Keratinocyte (primary cell): ENCODE data around the gene DLG1. TPM values are rescaled to one million over a fixed set of nuclear protein-coding genes. Genes with fewer than 3 reads are reported as not detected.

Source experiments
- DNase-seq: peaks from one replicate; pipeline ENCODE4 v3.0.0-alpha.2; 2011; ENCODE audit warnings: low read depth, missing footprints, low spot score
- FAIRE-seq: peaks from 2 replicates; lab custom pipeline; 2011; peaks lifted over from hg19 to GRCh38; lab: Jason Lieb, UNC
- H2AFZ ChIP-seq: 2 replicates; pipeline ENCODE4 v1.6.0; 2012; ENCODE audit warnings: low read length, control low read depth, inconsistent platforms; ENCODE audit not compliant: control insufficient read depth
- H3K27ac ChIP-seq: 2 replicates; pipeline ENCODE4 v1.5.1; 2011; ENCODE audit warnings: low read length; ENCODE audit not compliant: control insufficient read depth, insufficient read depth
- H3K27me3 ChIP-seq: 3 replicates; pipeline ENCODE4 v1.6.0; 2011; ENCODE audit warnings: low read length; ENCODE audit not compliant: control insufficient read depth, insufficient read depth; ENCODE audit errors: extremely low read depth
- H3K36me3 ChIP-seq, 2 experiments: 2 replicates in 1 of 2; 3 replicates in 1 of 2; pipeline ENCODE4 v1.5.1; 2011; ENCODE audit warnings: low read length in 2 of 2, mild to moderate bottlenecking in 1 of 2; ENCODE audit not compliant: control insufficient read depth in 2 of 2, insufficient read depth in 2 of 2; ENCODE audit errors: extremely low read depth in 1 of 2
- H3K4me1 ChIP-seq: 3 replicates; pipeline ENCODE4 v1.5.1; 2011; ENCODE audit warnings: low read length; ENCODE audit not compliant: control insufficient read depth, insufficient read depth; ENCODE audit errors: extremely low read depth
- H3K4me2 ChIP-seq: 3 replicates; pipeline ENCODE4 v1.6.0; 2011; ENCODE audit warnings: low read depth, low read length; ENCODE audit not compliant: control insufficient read depth, insufficient read depth; ENCODE audit errors: extremely low read depth
- H3K4me3 ChIP-seq, 3 experiments: fragments of 200-600 bp in 1 of 3; sonication (generic) in 1 of 3; 2 replicates in 2 of 3; 3 replicates in 1 of 3; pipeline ENCODE4 v1.5.1; 2011 to 2016; ENCODE audit warnings: low read length in 3 of 3, mild to moderate bottlenecking in 3 of 3, control low read depth in 2 of 3, inconsistent platforms in 1 of 3, low read depth in 1 of 3, mixed read lengths in 1 of 3, mixed run types in 1 of 3, moderate library complexity in 1 of 3; ENCODE audit not compliant: control insufficient read depth in 2 of 3, insufficient read depth in 2 of 3; ENCODE audit errors: extremely low read depth in 1 of 3
- H3K79me2 ChIP-seq: 2 replicates; pipeline ENCODE4 v1.6.0; 2012; ENCODE audit warnings: low read length; ENCODE audit not compliant: control insufficient read depth, insufficient read depth
- H3K9ac ChIP-seq: 3 replicates; pipeline ENCODE4 v1.6.0; 2011; ENCODE audit warnings: low read length; ENCODE audit not compliant: control insufficient read depth, insufficient read depth; ENCODE audit errors: extremely low read depth
- H3K9me1 ChIP-seq: 3 replicates; pipeline ENCODE4 v1.6.0; 2011; ENCODE audit warnings: low read length; ENCODE audit not compliant: control insufficient read depth, insufficient read depth; ENCODE audit errors: extremely low read depth
- H3K9me3 ChIP-seq: 2 replicates; pipeline ENCODE4 v1.5.1; 2012; ENCODE audit warnings: low read depth, low read length; ENCODE audit not compliant: control insufficient read depth
- H4K20me1 ChIP-seq: 3 replicates; pipeline ENCODE4 v1.6.0; 2011; ENCODE audit warnings: low read length; ENCODE audit not compliant: control insufficient read depth, insufficient read depth; ENCODE audit errors: extremely low read depth
- CTCF ChIP-seq, 3 experiments: IDR thresholded peaks in 1 of 3; conservative IDR thresholded peaks in 1 of 3; optimal IDR thresholded peaks in 1 of 3; 2 replicates in 2 of 3; 3 replicates in 1 of 3; pipeline versions ENCODE3 to v1.5.1; 2011; ENCODE audit warnings: low read length in 3 of 3, mild to moderate bottlenecking in 3 of 3, moderate library complexity in 2 of 3, control low read depth in 1 of 3, inconsistent platforms in 1 of 3; ENCODE audit not compliant: insufficient read depth in 2 of 3; ENCODE audit errors: extremely low read depth in 1 of 3
- EZH2 ChIP-seq: IDR thresholded peaks from one replicate; pipeline ENCODE4 v1.6.1; 2012; ENCODE audit warnings: inconsistent platforms, mild to moderate bottlenecking, low read length, moderate library complexity
- dilution Hi-C: fragments of 300-500 bp; cut with MboI; formaldehyde crosslinking; loops from one replicate; pipeline ENCODE4 v1.7.0; 2020; ENCODE audit warnings: low sequenced_read_pairs; ENCODE audit not compliant: extremely low pct_ligation_motif_present
- polyA plus RNA-seq, 5 experiments: library from polyadenylated mRNA; depleted of rRNA in 3 of 5; stranded (reverse) in 3 of 5; stranded (forward) in 1 of 5; unstranded in 1 of 5; fragments of >200 nt; gene quantifications; 1 replicate in 1 of 5; 2 replicates in 3 of 5; 3 replicates in 1 of 5; pipeline versions ENCODE4 v1.2.1 to v1.2.3, GENCODE V29; 2011 to 2012; ENCODE audit warnings: missing spikeins in 2 of 5, low read depth in 1 of 5, low replicate concordance in 1 of 5

DLG1 gene
- polyA plus RNA-seq, 1 donor (not counting 4 experiments of a cell fraction or from before 2014, with no cell fraction given): 139 TPM

- Histone ChIP-seq H3K36me3 (no peaks in the 10 kb centered on the region), H3K9me3 (no peaks in the 10 kb centered on the region), H3K4me1 (peaks cover 12% of the 10 kb centered on the region), H3K4me3 (no peak overlapping the region), H3K79me2 (no peaks in the 10 kb centered on the region), H3K27ac (no peak overlapping the region), H3K4me2 (no peak overlapping the region), H2AFZ (no peak overlapping the region), H3K27me3 (no peaks in the 10 kb centered on the region), H3K9ac (no peak overlapping the region), H3K9me1 (no peaks in the 10 kb centered on the region), H4K20me1 (no peaks in the 10 kb centered on the region)
- TF ChIP-seq CTCF (optimal IDR thresholded peaks at IDR 0.05 in 1 of 3, IDR thresholded peaks at IDR 0.05 in 1 of 3, conservative IDR thresholded peaks at IDR 0.05 in 1 of 3; ENCODE audit: extremely low read depth in 1 of 3, insufficient read depth in 2 of 3, low read length in 3 of 3) (no peak), EZH2 (no peak)
- dilution Hi-C loops: no loop called here
- DNase-seq (no peak), FAIRE-seq (no peak)
These were observed 271.9 kb downstream of the DLG1 start for GRCh38 chr3:197026481-197026866.

- H3K9ac ChIP-seq: no peak overlapping the region
- FAIRE-seq (no peak), DNase-seq (no peak)
- H3K4me1 ChIP-seq: peaks cover 8% of the 10 kb centered on the region
- no peak overlapping the region for H3K27ac ChIP-seq
- no peaks in the 10 kb centered on the region for H3K79me2 ChIP-seq
- H3K4me3 ChIP-seq: no peak overlapping the region
- H3K9me3 ChIP-seq: no peaks in the 10 kb centered on the region
- H4K20me1 ChIP-seq: no peaks in the 10 kb centered on the region
- no peaks in the 10 kb centered on the region for H3K9me1 ChIP-seq
- H3K27me3 ChIP-seq: no peaks in the 10 kb centered on the region
- TF ChIP-seq EZH2 (no peak), CTCF (optimal IDR thresholded peaks at IDR 0.05 in 1 of 3, IDR thresholded peaks at IDR 0.05 in 1 of 3, conservative IDR thresholded peaks at IDR 0.05 in 1 of 3; ENCODE audit: extremely low read depth in 1 of 3, insufficient read depth in 2 of 3, low read length in 3 of 3) (no peak)
- dilution Hi-C loops: no loop called here
- H2AFZ ChIP-seq: no peak overlapping the region
- no peaks in the 10 kb centered on the region for H3K36me3 ChIP-seq
- no peak overlapping the region for H3K4me2 ChIP-seq
These were observed 272.5 kb downstream of the DLG1 start for GRCh38 chr3:197025736-197026480.
